ENCODE results near the gene FLNC. TPM values are rescaled to one million over a fixed set of nuclear protein-coding genes. Genes with fewer than 3 reads are reported as not detected.

Gene FLNC
- polyA plus RNA-seq, 1 of the 3 experiments (the other 2 are of a cell fraction), result 43.7 TPM

GRCh38 chr7:128900237-128900636 is 70.0 kb downstream of the FLNC start:
- H4K20me1 ChIP-seq (ENCODE audit: insufficient read depth), result no peaks in the 10 kb centered on the region
- ChIA-PET POLR2A (no interaction called here), CTCF (interaction anchor here (0.6 to 9.2 kb wide), 6 partner anchors 10 to 473 kb away, joined by 3 to 137 read pairs (median 4); no protein-coding TSS in a partner anchor)
- 0 out of 2 replicates have a peak, but pooled peaks cover 4% of the 10 kb centered on the region for H3K27me3 ChIP-seq (ENCODE audit: insufficient read depth)
- no peak for TF ChIP-seq TAF1 (IDR thresholded peaks at IDR 0.05; ENCODE audit: borderline replicate concordance, low read depth, low read length)
- TF ChIP-seq SIN3A (IDR thresholded peaks at IDR 0.05; ENCODE audit: borderline replicate concordance, low read depth, low read length), result no peak
- H2AFZ ChIP-seq (ENCODE audit: low read depth), result no peak overlapping the region
- 2% methylated on average over 1 of the region's 1 CpG for WGBS (ENCODE audit: low lambda C conversion rate)
- H3K36me3 ChIP-seq (replicated peaks in 1 of 2; ENCODE audit: control insufficient read depth in 1 of 2, insufficient read depth in 2 of 2, low read length in 1 of 2), result no peaks in the 10 kb centered on the region
- H3K27ac ChIP-seq (ENCODE audit: low read depth in 2 of 2, low read length in 1 of 2), result no peak overlapping the region
- no peak overlapping the region for H3K4me2 ChIP-seq
- H3K79me2 ChIP-seq (ENCODE audit: insufficient read depth), result no peaks in the 10 kb centered on the region
- H3K9me2 ChIP-seq, result no peaks in the 10 kb centered on the region
- no peaks in the 10 kb centered on the region for H3F3A ChIP-seq (replicated peaks; ENCODE audit: insufficient read depth)
- DNase-seq, result no peak
- H3K4me3 ChIP-seq (ENCODE audit: low read depth in 2 of 2, low read length in 1 of 2), result no peak overlapping the region
- 0 out of 2 replicates have a peak, but pooled peaks cover 8% of the 10 kb centered on the region for H3K9me3 ChIP-seq
- no peak overlapping the region for H3K9ac ChIP-seq
- peaks cover 0 to 4% of the 10 kb centered on the region in 2 experiments; a peak in 1 of 4 replicates for H3K4me1 ChIP-seq (ENCODE audit: control insufficient read depth in 1 of 2, insufficient read depth in 2 of 2, low read depth in 1 of 2, low read length in 1 of 2)

GRCh38 chr7:128902761-128903585 is 72.8 kb downstream of the FLNC start:
- Histone ChIP-seq H3K27me3 (ENCODE audit: insufficient read depth) (0 out of 2 replicates have a peak, but pooled peaks cover 4% of the 10 kb centered on the region), H3K27ac (ENCODE audit: low read depth in 2 of 2, low read length in 1 of 2) (no peak overlapping the region), H3K4me3 (ENCODE audit: low read depth in 2 of 2, low read length in 1 of 2) (no peak overlapping the region), H3K9ac (no peak overlapping the region), H3K79me2 (ENCODE audit: insufficient read depth) (no peaks in the 10 kb centered on the region), H4K20me1 (ENCODE audit: insufficient read depth) (no peaks in the 10 kb centered on the region), H3K4me2 (no peak overlapping the region), H3K9me3 (0 out of 2 replicates have a peak, but pooled peaks cover 8% of the 10 kb centered on the region), H2AFZ (ENCODE audit: low read depth) (no peak overlapping the region), H3K9me2 (no peaks in the 10 kb centered on the region), H3F3A (replicated peaks; ENCODE audit: insufficient read depth) (no peaks in the 10 kb centered on the region), H3K36me3 (replicated peaks in 1 of 2; ENCODE audit: control insufficient read depth in 1 of 2, insufficient read depth in 2 of 2, low read length in 1 of 2) (no peaks in the 10 kb centered on the region), H3K4me1 (ENCODE audit: control insufficient read depth in 1 of 2, insufficient read depth in 2 of 2, low read depth in 1 of 2, low read length in 1 of 2) (peaks cover 0 to 4% of the 10 kb centered on the region in 2 experiments; a peak in 1 of 4 replicates)
- TF ChIP-seq FOXJ3 (CRISPR knock-in tag; IDR thresholded peaks at IDR 0.05), result no peak
- TF ChIP-seq CHD2 (IDR thresholded peaks at IDR 0.05; ENCODE audit: low read length, partially characterized antibody), result no peak
- no peak for TF ChIP-seq CTCF (IDR thresholded peaks at IDR 0.05)
- no peak for TF ChIP-seq USF2 (IDR thresholded peaks at IDR 0.05; ENCODE audit: borderline replicate concordance, low read depth, low read length)
- no peak for TF ChIP-seq FOXM1 (IDR thresholded peaks at IDR 0.05; ENCODE audit: low read depth)
- TF ChIP-seq RFX5 (IDR thresholded peaks at IDR 0.05; ENCODE audit: low read length), result no peak
- no peak for TF ChIP-seq NFIC (IDR thresholded peaks at IDR 0.05; ENCODE audit: borderline replicate concordance)
- no peak for TF ChIP-seq ELF1 (IDR thresholded peaks at IDR 0.05)
- TF ChIP-seq POLR2AphosphoS5 (IDR thresholded peaks at IDR 0.05; ENCODE audit: low read depth, low read length), result no peak
- TF ChIP-seq USF1 (IDR thresholded peaks at IDR 0.05; ENCODE audit: borderline replicate concordance, low read depth), result no peak
- no peak for TF ChIP-seq PBX3 (IDR thresholded peaks at IDR 0.05)
- no peak for TF ChIP-seq SIN3A (IDR thresholded peaks at IDR 0.05; ENCODE audit: borderline replicate concordance, low read depth, low read length)
- no peak for TF ChIP-seq EP300 (IDR thresholded peaks at IDR 0.05; ENCODE audit: borderline replicate concordance in 1 of 2, low read depth in 1 of 2, low read length in 1 of 2)
- DNase-seq, result peak; percentile 19
- CTCF ChIA-PET, result interaction anchor here (0.7 to 9.2 kb wide), 16 partner anchors 8 to 555 kb away, joined by 3 to 137 read pairs (median 4); no protein-coding TSS in a partner anchor
- WGBS (ENCODE audit: low lambda C conversion rate), result 66% methylated on average over 12 of the region's 12 CpGs
- POLR2A ChIA-PET, result interaction anchor here (0.5 kb wide), 1 partner anchor 364 kb away, joined by 3 read pairs; no protein-coding TSS in a partner anchor

All from SK-N-SH (cell line).